Neuron (in vitro differentiated cells): ENCODE measurements around the gene GVQW3.
"Not testable (repeated sequence)": the region's sequence is repeated elsewhere in the genome, so short reads cannot be mapped to it uniquely, and the experiment has no call there.

Experiments
- H2AFZ ChIP-seq: one replicate; pipeline ENCODE4 v1.6.1; 2013; ENCODE audit warnings: low read depth, mild to moderate bottlenecking, inconsistent platforms, low read length, moderate library complexity
- H3K27me3 ChIP-seq: one replicate; pipeline ENCODE4 v1.6.1; 2013; ENCODE audit warnings: low read length; ENCODE audit not compliant: insufficient read depth
- H3K36me3 ChIP-seq: one replicate; pipeline ENCODE4 v1.6.1; 2013; ENCODE audit warnings: low read length; ENCODE audit not compliant: insufficient read depth
- H3K4me1 ChIP-seq: one replicate; pipeline ENCODE4 v1.6.1; 2013; ENCODE audit warnings: low read length; ENCODE audit not compliant: insufficient read depth
- H3K4me3 ChIP-seq: 2 replicates; pipeline ENCODE4 v1.5.1; 2013; ENCODE audit warnings: mild to moderate bottlenecking, low read length, moderate library complexity
- H3K9me3 ChIP-seq: one replicate; pipeline ENCODE4 v1.6.1; 2013; ENCODE audit warnings: low read length

Gene GVQW3

DNA sequence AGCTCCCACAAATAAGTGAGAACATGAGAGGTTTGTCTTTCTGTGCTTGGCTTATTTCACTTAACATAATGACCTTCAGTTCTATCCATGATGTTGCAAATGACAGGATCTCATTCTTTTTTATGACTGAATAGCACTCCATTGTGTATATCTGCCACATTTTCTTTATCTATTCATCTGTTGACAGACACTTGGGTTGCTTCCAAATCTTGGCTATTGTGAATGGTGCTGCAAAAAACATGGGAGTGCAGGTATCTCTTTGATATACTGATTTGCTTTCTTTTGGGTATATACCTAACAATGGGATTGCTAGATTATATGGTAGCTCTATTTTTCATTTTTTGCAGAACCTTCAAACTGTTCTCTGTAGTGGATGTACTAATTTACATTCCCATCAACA, 13.3 kb downstream of the GVQW3 start:
- H2AFZ ChIP-seq: no peak overlapping the region
- no peaks in the 10 kb centered on the region for H3K36me3 ChIP-seq
- H3K27me3 ChIP-seq: no peaks in the 10 kb centered on the region
- H3K4me3 ChIP-seq: no peak overlapping the region
- no peaks in the 10 kb centered on the region for H3K9me3 ChIP-seq
- no peaks in the 10 kb centered on the region for H3K4me1 ChIP-seq

DNA sequence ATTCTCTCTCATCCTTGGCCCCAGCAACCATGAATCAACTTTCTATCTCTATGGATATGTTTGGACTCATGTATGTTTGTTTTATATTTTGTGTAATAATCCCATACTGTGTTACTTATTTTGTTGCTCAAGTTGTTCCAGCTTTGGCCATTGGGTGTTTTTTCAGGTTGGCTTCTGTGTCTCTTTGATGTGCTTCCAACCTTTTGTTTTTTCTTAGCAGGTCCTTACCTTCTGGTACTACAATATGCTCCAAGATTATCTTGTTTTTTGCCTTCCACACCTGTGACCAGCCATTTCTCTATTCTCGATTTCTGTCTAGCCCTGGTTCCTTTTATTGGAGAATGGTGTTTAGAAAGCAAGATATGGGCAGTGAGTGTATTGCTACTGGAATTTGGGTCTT, 14.2 kb downstream of the GVQW3 start:
- H3K36me3 ChIP-seq: no peaks in the 10 kb centered on the region
- no peaks in the 10 kb centered on the region for H3K27me3 ChIP-seq
- no peaks in the 10 kb centered on the region for H3K4me1 ChIP-seq
- no peak overlapping the region for H3K4me3 ChIP-seq
- H2AFZ ChIP-seq: no peak overlapping the region
- H3K9me3 ChIP-seq: no peaks in the 10 kb centered on the region

GRCh38 chr11:76397383-76397782, 16.3 kb downstream of the GVQW3 start:
- Histone ChIP-seq H3K4me1 (no peaks in the 10 kb centered on the region), H3K9me3 (no peaks in the 10 kb centered on the region), H3K4me3 (no peak overlapping the region), H3K27me3 (no peaks in the 10 kb centered on the region), H3K36me3 (no peaks in the 10 kb centered on the region), H2AFZ (no peak overlapping the region)

DNA sequence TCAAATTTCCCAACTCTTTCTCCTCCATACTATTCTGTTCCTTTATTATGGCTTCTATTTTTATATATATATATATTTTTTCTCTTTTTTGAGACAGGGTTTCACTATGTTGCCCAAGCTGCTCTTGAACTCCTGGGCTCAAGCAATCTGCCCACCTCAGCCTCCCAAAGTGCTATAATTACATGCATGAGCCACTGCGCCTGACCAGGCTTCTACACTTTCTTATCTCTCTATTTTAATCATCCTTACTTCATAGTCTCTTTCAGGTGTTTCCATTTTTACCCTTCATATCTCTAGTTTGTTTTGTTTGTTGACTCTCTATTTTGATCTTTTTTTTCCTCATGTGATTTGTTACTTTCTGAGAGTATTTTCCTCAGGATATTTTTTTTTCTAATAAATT, 19.8 kb downstream of the GVQW3 start:
- H2AFZ ChIP-seq: no peak overlapping the region
- H3K9me3 ChIP-seq: no peaks in the 10 kb centered on the region
- H3K4me3 ChIP-seq: no peak overlapping the region
- H3K27me3 ChIP-seq: no peaks in the 10 kb centered on the region
- no peaks in the 10 kb centered on the region for H3K36me3 ChIP-seq
- no peaks in the 10 kb centered on the region for H3K4me1 ChIP-seq

DNA sequence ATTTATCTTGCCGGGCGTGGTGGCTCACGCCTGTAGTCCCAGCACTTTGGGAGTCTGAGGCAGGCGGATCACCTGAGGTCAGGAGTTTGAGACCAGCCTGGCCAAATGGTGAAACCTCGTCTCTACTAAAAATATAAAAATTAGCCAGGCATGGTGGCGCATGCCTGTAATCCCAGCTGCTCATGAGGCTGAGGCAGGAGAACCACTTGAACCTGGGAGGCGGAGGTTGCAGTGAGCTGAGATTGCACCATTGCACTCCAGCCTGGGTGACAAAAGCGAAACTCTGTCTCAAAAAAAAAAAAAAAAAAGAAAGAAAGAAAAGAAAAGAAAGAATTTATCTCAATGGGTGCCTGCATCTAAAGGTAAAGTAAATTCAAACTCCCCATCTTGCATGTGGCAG, 20.4 kb downstream of the GVQW3 start:
- H3K4me3 ChIP-seq, H3K36me3 ChIP-seq, H3K9me3 ChIP-seq, H3K4me1 ChIP-seq, H3K27me3 ChIP-seq, H2AFZ ChIP-seq: not testable (repeated sequence)

- no peaks in the 10 kb centered on the region for H3K27me3 ChIP-seq
- H3K9me3 ChIP-seq: no peaks in the 10 kb centered on the region
- H3K4me1 ChIP-seq: no peaks in the 10 kb centered on the region
- no peaks in the 10 kb centered on the region for H3K36me3 ChIP-seq
- H2AFZ ChIP-seq: no peak overlapping the region
- H3K4me3 ChIP-seq: no peak overlapping the region
Observed at GRCh38 chr11:76406359-76406758, 25.2 kb downstream of the GVQW3 start.

DNA sequence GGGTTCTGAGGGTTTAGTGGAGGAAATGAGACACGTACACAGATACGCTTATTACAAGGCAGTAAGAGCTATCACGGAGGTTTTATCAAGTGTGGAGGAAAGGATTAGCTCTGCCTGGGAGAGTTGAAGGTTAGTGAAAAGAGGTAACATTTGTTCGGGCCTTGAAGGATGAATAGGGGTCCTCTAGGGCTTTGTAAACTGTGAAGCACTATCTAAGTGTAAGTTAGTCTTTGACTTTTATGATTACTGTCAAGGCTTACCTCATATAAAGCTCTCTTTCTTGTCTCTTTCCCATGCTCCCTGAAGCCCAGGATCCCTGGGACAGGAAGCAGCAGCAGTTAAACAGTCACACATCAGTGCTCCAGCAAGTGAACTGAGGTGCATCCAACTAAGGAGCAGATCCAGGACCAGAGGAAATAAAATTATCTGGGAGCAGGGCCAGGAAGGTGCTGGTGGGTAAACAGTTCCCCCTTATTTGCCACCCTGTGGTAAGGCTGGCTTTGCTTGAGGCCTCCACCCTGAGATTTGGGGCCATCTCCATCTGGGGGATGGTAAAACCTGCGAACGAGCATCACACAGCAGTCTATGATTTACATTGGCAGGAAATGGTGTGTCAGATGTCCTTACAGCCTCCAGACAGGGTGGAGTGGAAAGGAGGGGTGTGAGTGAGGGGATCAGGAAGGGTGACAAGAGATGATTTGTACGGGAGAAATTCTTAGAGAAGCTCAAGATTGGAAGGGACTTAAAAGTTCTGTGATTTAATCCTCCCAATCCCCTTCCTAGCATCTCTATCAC, 27.2 kb downstream of the GVQW3 start:
- no peak overlapping the region for H2AFZ ChIP-seq
- no peaks in the 10 kb centered on the region for H3K36me3 ChIP-seq
- H3K4me1 ChIP-seq: no peaks in the 10 kb centered on the region
- no peaks in the 10 kb centered on the region for H3K9me3 ChIP-seq
- H3K27me3 ChIP-seq: no peaks in the 10 kb centered on the region
- no peak overlapping the region for H3K4me3 ChIP-seq

- Histone ChIP-seq H3K36me3 (no peaks in the 10 kb centered on the region), H3K9me3 (no peaks in the 10 kb centered on the region), H2AFZ (no peak overlapping the region), H3K4me1 (no peaks in the 10 kb centered on the region), H3K27me3 (no peaks in the 10 kb centered on the region), H3K4me3 (no peak overlapping the region)
Observed at GRCh38 chr11:76410851-76411357, 29.8 kb downstream of the GVQW3 start.

DNA sequence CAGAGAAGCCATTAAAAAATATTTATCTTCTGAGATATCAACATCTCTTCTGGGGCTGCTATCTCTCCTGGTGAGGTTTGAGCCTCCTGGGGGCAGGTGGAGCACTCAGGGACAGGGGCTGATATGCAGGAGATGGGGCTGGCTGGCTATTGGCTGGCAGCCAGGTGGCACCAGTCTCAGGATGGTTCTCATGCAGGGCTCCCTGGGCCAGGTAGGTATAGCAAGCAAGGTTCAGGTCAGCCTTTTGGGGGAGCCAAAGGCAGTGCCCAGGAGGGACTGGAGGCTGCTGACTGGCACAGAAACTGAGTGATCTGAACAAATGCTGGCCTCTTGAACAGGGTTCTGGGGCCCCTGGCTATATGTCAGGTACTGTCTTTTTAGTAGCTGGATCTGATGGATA, 34.0 kb downstream of the GVQW3 start:
- Histone ChIP-seq H3K4me1 (no peaks in the 10 kb centered on the region), H3K27me3 (no peaks in the 10 kb centered on the region), H3K9me3 (no peaks in the 10 kb centered on the region), H2AFZ (no peak overlapping the region), H3K36me3 (no peaks in the 10 kb centered on the region), H3K4me3 (no peak overlapping the region)

DNA sequence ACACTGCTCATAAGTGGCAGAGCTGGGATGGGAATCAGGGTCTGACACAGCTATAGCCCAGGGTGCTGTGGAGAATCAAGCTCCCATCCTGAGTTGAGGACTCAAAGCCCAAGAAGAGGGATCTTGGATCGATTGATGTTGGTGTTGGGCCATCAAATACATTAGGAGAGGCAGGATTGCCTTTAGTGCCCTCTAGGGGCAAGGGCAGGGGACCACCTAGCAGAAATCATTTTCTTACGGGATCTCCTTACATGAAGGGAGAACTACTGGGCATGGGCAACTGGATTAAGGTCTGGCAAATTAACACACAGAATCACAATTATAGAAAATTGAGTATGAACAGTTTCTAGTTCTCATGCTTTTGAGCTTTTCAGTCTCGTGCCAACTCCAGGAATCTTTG, 38.8 kb downstream of the GVQW3 start:
- H3K4me1 ChIP-seq: no peaks in the 10 kb centered on the region
- no peaks in the 10 kb centered on the region for H3K9me3 ChIP-seq
- H2AFZ ChIP-seq: no peak overlapping the region
- H3K36me3 ChIP-seq: no peaks in the 10 kb centered on the region
- H3K4me3 ChIP-seq: no peak overlapping the region
- no peaks in the 10 kb centered on the region for H3K27me3 ChIP-seq

DNA sequence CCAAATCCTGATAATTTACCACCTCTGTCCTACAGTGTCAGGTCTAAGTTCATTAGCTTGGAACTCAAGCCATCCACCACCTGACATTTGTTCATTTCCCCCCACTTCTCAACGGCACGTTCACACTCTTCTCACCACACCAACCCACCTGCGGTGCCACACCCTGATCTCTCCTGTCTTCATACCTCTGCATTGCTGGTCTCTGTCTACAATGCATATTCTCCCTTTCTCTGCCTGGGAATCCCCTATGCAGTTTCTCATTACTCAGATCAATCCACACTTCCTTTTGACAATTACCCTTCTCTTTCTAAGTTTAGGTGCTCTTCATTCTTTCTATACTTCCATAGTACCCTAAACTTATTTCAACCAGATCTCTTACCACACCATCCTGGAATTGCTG, 43.3 kb downstream of the GVQW3 start:
- Histone ChIP-seq H3K36me3 (no peaks in the 10 kb centered on the region), H3K4me1 (no peaks in the 10 kb centered on the region), H3K9me3 (no peaks in the 10 kb centered on the region), H3K4me3 (no peak overlapping the region), H3K27me3 (no peaks in the 10 kb centered on the region), H2AFZ (no peak overlapping the region)

DNA sequence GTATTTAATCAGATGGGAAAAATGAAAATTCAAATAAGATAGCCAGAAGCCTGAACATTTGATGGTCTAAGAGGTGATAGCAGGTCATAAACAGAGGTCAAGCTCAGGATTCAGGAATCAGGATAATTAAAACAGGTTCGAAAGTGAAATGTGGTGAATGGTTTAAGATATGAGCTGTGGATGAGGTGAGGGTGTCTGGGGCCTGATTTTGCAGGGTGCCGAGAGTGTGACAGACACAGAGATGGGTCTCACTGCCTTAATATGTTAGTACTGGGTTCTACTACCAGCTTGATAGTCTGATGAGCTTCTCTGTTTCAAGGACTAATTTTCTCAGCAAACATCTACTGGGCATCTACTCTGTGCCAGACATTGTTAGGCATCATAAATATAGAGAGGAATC, 43.8 kb downstream of the GVQW3 start:
- H3K4me3 ChIP-seq: no peak overlapping the region
- no peaks in the 10 kb centered on the region for H3K9me3 ChIP-seq
- no peak overlapping the region for H2AFZ ChIP-seq
- no peaks in the 10 kb centered on the region for H3K27me3 ChIP-seq
- H3K36me3 ChIP-seq: no peaks in the 10 kb centered on the region
- H3K4me1 ChIP-seq: no peaks in the 10 kb centered on the region

GRCh38 chr11:76426660-76427059, 45.5 kb downstream of the GVQW3 start:
- H3K36me3 ChIP-seq: no peaks in the 10 kb centered on the region
- H3K4me3 ChIP-seq: no peak overlapping the region
- no peaks in the 10 kb centered on the region for H3K4me1 ChIP-seq
- no peaks in the 10 kb centered on the region for H3K27me3 ChIP-seq
- H2AFZ ChIP-seq: no peak overlapping the region
- no peaks in the 10 kb centered on the region for H3K9me3 ChIP-seq

DNA sequence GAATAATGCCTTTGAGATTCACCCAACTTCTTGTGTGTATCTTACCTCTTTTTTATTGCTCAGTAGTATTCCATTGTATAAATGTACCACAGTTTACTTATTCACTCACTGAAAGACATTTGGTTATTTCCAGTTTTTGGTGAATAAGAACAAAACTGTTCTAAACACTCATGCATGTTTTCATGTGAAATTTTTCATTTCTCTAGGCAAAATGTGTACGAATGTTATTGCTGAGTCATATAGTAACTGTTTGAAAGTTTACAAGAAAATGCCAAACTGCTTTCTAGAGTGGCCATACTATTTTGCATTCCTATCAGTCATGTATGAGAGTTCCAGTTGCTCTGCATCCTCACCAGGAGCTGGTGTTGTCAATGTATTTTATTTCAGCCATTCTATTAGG, 54.9 kb downstream of the GVQW3 start:
- H3K4me1 ChIP-seq: no peaks in the 10 kb centered on the region
- H3K27me3 ChIP-seq: no peaks in the 10 kb centered on the region
- no peak overlapping the region for H3K4me3 ChIP-seq
- peaks cover under 1% of the 10 kb centered on the region for H3K36me3 ChIP-seq
- no peaks in the 10 kb centered on the region for H3K9me3 ChIP-seq
- no peak overlapping the region for H2AFZ ChIP-seq
